Liver (tissue), 9 donors: ENCODE measurements around the gene PELI2. TPM values are rescaled to one million over a fixed set of nuclear protein-coding genes. Genes with fewer than 3 reads are reported as not detected.

Experiments
- DNase-seq: peaks from one replicate; pipeline ENCODE4 v3.0.0-alpha.2; 2017; ENCODE audit warnings: low spot score
- H3K27ac ChIP-seq, 2 donors: one replicate each; pipeline ENCODE4 v1.7.0; 2013; ENCODE audit warnings: inconsistent platforms in 2 of 2, low read length in 2 of 2, control low read depth in 1 of 2, low read depth in 1 of 2, mild to moderate bottlenecking in 1 of 2
- H3K27me3 ChIP-seq, 4 donors: one replicate each; pipeline versions ENCODE4 v1.6.1 to v1.7.0; 2013; ENCODE audit warnings: low read length in 3 of 4, inconsistent platforms in 1 of 4, mild to moderate bottlenecking in 1 of 4, moderate library complexity in 1 of 4; ENCODE audit not compliant: control insufficient read depth in 4 of 4, insufficient read depth in 4 of 4
- H3K36me3 ChIP-seq, 4 donors: one replicate each; pipeline versions ENCODE4 v1.6.1 to v1.7.0; 2013; ENCODE audit warnings: low read length in 3 of 4, mild to moderate bottlenecking in 3 of 4, low read depth in 1 of 4, moderate library complexity in 1 of 4; ENCODE audit not compliant: control insufficient read depth in 4 of 4, insufficient read depth in 3 of 4
- H3K4me1 ChIP-seq, 4 donors: one replicate each; pipeline versions ENCODE4 v1.6.1 to v1.7.0; 2013; ENCODE audit warnings: low read length in 3 of 4, mild to moderate bottlenecking in 3 of 4, moderate library complexity in 1 of 4; ENCODE audit not compliant: control insufficient read depth in 4 of 4, insufficient read depth in 4 of 4
- H3K4me3 ChIP-seq, 3 donors: one replicate each; pipeline versions ENCODE4 v1.6.1 to v1.7.0; 2013; ENCODE audit warnings: low read length in 3 of 3, control low read depth in 1 of 3, low read depth in 1 of 3, mild to moderate bottlenecking in 1 of 3
- H3K9ac ChIP-seq, 2 donors: one replicate each; pipeline ENCODE4 v1.7.0; 2013; ENCODE audit warnings: low read length in 2 of 2, mild to moderate bottlenecking in 2 of 2, moderate library complexity in 2 of 2, control low read depth in 1 of 2, low read depth in 1 of 2
- H3K9me3 ChIP-seq, 4 donors: one replicate each; pipeline versions ENCODE4 v1.6.1 to v1.7.0; 2013; ENCODE audit warnings: low read length in 3 of 4; ENCODE audit not compliant: control insufficient read depth in 4 of 4
- CTCF ChIP-seq: fragments of 150-350 bp; IDR thresholded peaks from 2 replicates; pipeline ENCODE4 v1.5.1; 2017; ENCODE audit warnings: improper control_type of control experiment, low read depth, low read length; ENCODE audit not compliant: missing input control
- EGR1 ChIP-seq, 2 donors: IDR thresholded peaks; 2 replicates each; pipeline ENCODE4 v1.6.1; 2016 to 2018; ENCODE audit warnings: antibody characterized with exemption in 2 of 2, low read depth in 2 of 2
- FOXA1 ChIP-seq: IDR thresholded peaks from 2 replicates; pipeline ENCODE4 v1.6.1; 2016; ENCODE audit warnings: antibody characterized with exemption
- FOXA2 ChIP-seq: IDR thresholded peaks from 2 replicates; pipeline ENCODE4 v1.6.1; 2016; ENCODE audit warnings: antibody characterized with exemption
- GABPA ChIP-seq, 2 donors: IDR thresholded peaks in 1 of 2; conservative IDR thresholded peaks in 1 of 2; 2 replicates each; pipeline ENCODE4 v1.6.1; 2016; ENCODE audit warnings: antibody characterized with exemption in 2 of 2, mild to moderate bottlenecking in 1 of 2, moderate library complexity in 1 of 2
- HNF4A ChIP-seq, 2 donors: conservative IDR thresholded peaks; 2 replicates each; pipeline ENCODE4 v1.6.1; 2016; ENCODE audit warnings: antibody characterized with exemption in 2 of 2, mild to moderate bottlenecking in 2 of 2
- JUND ChIP-seq, 2 donors: IDR thresholded peaks; 2 replicates each; pipeline ENCODE4 v1.6.1; 2016; ENCODE audit warnings: antibody characterized with exemption in 2 of 2
- MAX ChIP-seq: IDR thresholded peaks from 2 replicates; pipeline ENCODE4 v1.6.1; 2016; ENCODE audit warnings: antibody characterized with exemption
- NR2F2 ChIP-seq: IDR thresholded peaks from 2 replicates; pipeline ENCODE4 v1.6.1; 2016; ENCODE audit warnings: antibody characterized with exemption
- RAD21 ChIP-seq, 2 donors: IDR thresholded peaks; 2 replicates each; pipeline ENCODE4 v1.6.1; 2016; ENCODE audit warnings: antibody characterized with exemption in 2 of 2, mild to moderate bottlenecking in 2 of 2
- RXRA ChIP-seq, 2 donors: IDR thresholded peaks; 2 replicates each; pipeline ENCODE4 v1.6.1; 2017 to 2018; ENCODE audit warnings: antibody characterized with exemption in 2 of 2, mild to moderate bottlenecking in 1 of 2
- SP1 ChIP-seq: IDR thresholded peaks from 2 replicates; pipeline ENCODE4 v1.6.1; 2018; ENCODE audit warnings: antibody characterized with exemption, mild to moderate bottlenecking
- TAF1 ChIP-seq: conservative IDR thresholded peaks from 2 replicates; pipeline ENCODE4 v1.6.1; 2016; ENCODE audit warnings: antibody characterized with exemption, mild to moderate bottlenecking
- ZBTB33 ChIP-seq: IDR thresholded peaks from 2 replicates; pipeline ENCODE4 v1.6.1; 2016; ENCODE audit warnings: antibody characterized with exemption
- WGBS: extraction: QIAGEN DNeasy Blood & Tissue Kit; methylation state at CpG from one replicate; pipeline ENCODE4 v1.1.7; 2013; 5-methylcytosine and 5-hydroxymethylcytosine counted together
- polyA plus RNA-seq, 2 donors: library from polyadenylated mRNA; stranded (reverse) in 1 of 2; unstranded in 1 of 2; fragments of 200-250 nt in 1 of 2; fragments of >200 nt in 1 of 2; fragmentation: Nextera tagmentation in 1 of 2; extraction: Ambion mirVana in 1 of 2; gene quantifications; one replicate each; pipeline versions ENCODE4 v1.2.1 to v1.2.3, GENCODE V29; 2013 to 2015
- total RNA-seq, 2 donors: library from RNA; depleted of rRNA; stranded (reverse); fragments of >200 nt; gene quantifications; one replicate each; pipeline ENCODE4 v1.2.3, GENCODE V29; 2014
- TF ChIP-seq, protein P1 (sequence below): IDR thresholded peaks from 2 replicates; pipeline ENCODE4 v1.6.1; 2016; ENCODE audit warnings: antibody characterized with exemption
- donor health status: healthy.
- donor health status: healthy.
- donor health status: healthy.
- donor health status: healthy.
- donor health status: healthy.

Gene PELI2
- total and polyA plus RNA-seq, 4 donors: 0.68 to 2.9 (median 1.2) TPM

GRCh38 chr14:56274556-56274955 lies 156.3 kb downstream of the PELI2 start:
- H3K4me1 ChIP-seq: no peaks in the 10 kb centered on the region
- no peak overlapping the region for H3K27ac ChIP-seq
- TF ChIP-seq FOXA1 (no peak), RXRA (IDR thresholded peaks at IDR 0.05) (no peak), JUND (IDR thresholded peaks at IDR 0.05) (no peak), CTCF (no peak), FOXA2 (no peak), HNF4A (conservative IDR thresholded peaks at IDR 0.05) (no peak)
- WGBS: 84% methylated on average over 1 of the region's 1 CpG
- no peak for DNase-seq
- no peaks in the 10 kb centered on the region for H3K9me3 ChIP-seq
- H3K36me3 ChIP-seq: no peaks in the 10 kb centered on the region
- no peak overlapping the region for H3K4me3 ChIP-seq
- no peak overlapping the region for H3K9ac ChIP-seq
- H3K27me3 ChIP-seq: no peaks in the 10 kb centered on the region

DNA sequence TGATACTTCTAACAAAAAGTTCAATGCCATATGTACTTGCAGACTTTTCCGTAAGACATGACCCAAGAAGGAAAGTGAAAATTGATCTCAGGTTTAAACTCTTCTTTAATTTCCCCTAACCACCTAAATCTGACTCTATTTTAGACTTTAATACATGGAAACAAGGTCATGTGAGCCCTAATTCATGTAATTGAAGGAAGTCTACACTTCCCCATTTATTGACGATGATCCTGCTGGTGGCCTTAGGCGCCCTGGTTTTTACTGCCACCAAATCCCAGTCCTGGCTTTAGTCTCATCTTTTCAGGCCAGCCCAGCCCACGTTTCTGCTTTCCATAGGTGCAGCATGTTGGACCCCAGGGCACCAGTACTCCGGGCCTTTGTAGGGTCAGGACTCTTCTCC lies 157.9 kb downstream of the PELI2 start:
- TF ChIP-seq EGR1 (IDR thresholded peaks at IDR 0.05; ENCODE audit: low read depth in 2 of 2) (no peak), JUND (IDR thresholded peaks at IDR 0.05) (no peak), HNF4A (conservative IDR thresholded peaks at IDR 0.05) (no peak), FOXA2 (no peak), FOXA1 (no peak), TAF1 (no peak), CTCF (no peak), GABPA (IDR thresholded peaks at IDR 0.05 in 1 of 2, conservative IDR thresholded peaks at IDR 0.05 in 1 of 2) (no peak), MAX (no peak), RXRA (IDR thresholded peaks at IDR 0.05) (no peak), RAD21 (IDR thresholded peaks at IDR 0.05) (no peak)
- TF ChIP-seq, protein P1, sequence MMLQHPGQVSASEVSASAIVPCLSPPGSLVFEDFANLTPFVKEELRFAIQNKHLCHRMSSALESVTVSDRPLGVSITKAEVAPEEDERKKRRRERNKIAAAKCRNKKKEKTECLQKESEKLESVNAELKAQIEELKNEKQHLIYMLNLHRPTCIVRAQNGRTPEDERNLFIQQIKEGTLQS: no peak
- no peak for DNase-seq
- Histone ChIP-seq H3K4me1 (no peaks in the 10 kb centered on the region), H3K4me3 (no peak overlapping the region), H3K27me3 (no peaks in the 10 kb centered on the region), H3K9me3 (no peaks in the 10 kb centered on the region), H3K9ac (no peak overlapping the region), H3K27ac (no peak overlapping the region), H3K36me3 (no peaks in the 10 kb centered on the region)
- WGBS: 89% methylated on average over 5 of the region's 5 CpGs

DNA sequence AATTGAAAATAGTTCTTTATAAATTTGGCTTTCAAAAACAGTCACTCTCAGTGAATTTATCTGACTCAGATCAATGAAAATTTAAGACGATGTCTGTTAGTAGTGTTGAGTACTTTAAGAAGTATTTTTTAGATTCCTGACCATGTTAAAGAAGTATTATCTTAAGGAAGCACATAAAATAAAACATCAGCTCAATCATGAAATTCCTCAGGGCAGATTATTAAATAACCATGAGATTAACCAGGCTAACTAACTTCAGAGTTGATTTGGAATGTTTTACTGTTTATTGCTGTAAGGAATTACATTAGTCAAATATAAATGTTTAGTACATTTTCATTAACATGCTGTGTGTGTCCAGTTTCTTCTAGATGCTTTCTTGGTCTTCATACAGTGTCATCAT lies 160.2 kb downstream of the PELI2 start:
- WGBS: 84% methylated on average over 1 of the region's 1 CpG
- no peaks in the 10 kb centered on the region for H3K36me3 ChIP-seq
- TF ChIP-seq NR2F2 (no peak), HNF4A (conservative IDR thresholded peaks at IDR 0.05) (no peak), ZBTB33 (no peak), SP1 (no peak), CTCF (no peak), GABPA (IDR thresholded peaks at IDR 0.05 in 1 of 2, conservative IDR thresholded peaks at IDR 0.05 in 1 of 2) (no peak), EGR1 (IDR thresholded peaks at IDR 0.05; ENCODE audit: low read depth in 2 of 2) (no peak), MAX (no peak)

More for the DNA sequence above, 160.2 kb downstream of the PELI2 start:
- H3K9me3 ChIP-seq: no peaks in the 10 kb centered on the region
- H3K9ac ChIP-seq: no peak overlapping the region
- no peaks in the 10 kb centered on the region for H3K27me3 ChIP-seq
- H3K4me3 ChIP-seq: no peak overlapping the region
- H3K27ac ChIP-seq: no peak overlapping the region
- DNase-seq: no peak
- H3K4me1 ChIP-seq: no peaks in the 10 kb centered on the region
